NCI-H1417 (cell line): ENCODE data around the gene APBA1.
A peak's percentile ranks its signal among the peaks of the same experiment; 100 is the strongest.

ENCODE experiments used
- DNase-seq, 3 experiments: peaks; one replicate each; lab custom pipeline; 2025; lab: John Stamatoyannopoulos, UW

APBA1 gene

DNA sequence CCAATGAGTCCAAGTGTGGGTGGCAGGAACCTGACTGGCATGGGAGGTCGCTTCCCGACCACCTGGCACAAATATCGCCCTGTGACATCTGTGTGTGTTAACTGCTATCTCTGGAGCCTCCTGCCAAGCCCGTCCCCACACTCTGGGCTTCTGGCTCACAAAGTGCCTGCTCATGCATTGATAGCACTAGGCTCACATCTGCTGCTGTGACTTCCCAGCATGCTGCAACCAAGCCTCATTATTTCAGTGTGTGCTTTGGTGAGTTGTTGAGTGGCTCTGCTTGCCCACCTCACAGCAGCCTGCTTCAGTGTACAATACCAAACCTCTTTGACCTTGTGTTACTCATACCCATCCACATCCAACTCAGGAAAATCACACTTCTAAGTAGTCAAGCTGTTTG, 139.8 kb downstream of the APBA1 start:
- DNase-seq: peak in 1 of 3 experiments; percentile 28

DNA sequence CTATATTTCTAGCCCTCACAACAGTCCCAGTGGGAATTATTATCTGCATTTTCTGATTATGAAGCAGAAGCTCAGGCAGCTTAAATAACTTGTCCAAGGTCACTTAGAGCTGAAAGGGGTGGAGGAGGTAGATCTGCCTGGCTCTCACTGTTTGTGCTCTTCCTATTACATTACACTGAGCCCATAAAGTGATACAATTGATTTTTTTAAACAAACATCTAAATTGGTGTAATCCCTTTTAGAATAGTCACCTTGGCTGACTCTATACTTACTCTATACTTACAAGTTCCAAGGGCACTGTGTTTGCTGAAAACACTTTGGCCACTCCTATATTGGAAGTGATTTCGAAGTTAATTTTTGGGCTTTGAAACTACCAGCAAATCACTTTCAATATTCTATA, 144.7 kb downstream of the APBA1 start:
- no peak for DNase-seq

DNA sequence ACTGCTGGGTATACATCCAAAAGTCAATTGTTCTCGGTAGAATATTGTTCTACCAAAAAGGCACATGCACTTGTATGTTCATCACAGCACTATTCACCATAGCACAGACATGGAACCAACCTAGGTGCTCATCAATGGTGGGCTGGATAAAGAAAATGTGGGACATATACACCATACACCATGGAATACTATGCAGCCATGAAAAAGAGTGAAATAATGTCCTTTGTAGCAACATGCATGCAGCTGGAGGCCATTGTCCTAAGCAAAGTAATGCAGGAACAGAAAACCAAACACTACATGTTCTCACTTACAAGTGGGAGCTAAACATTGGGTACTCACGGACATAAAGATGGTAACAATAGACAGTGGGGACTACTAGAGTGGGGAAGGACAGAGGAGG, 145.5 kb downstream of the APBA1 start:
- DNase-seq: no peak

DNA sequence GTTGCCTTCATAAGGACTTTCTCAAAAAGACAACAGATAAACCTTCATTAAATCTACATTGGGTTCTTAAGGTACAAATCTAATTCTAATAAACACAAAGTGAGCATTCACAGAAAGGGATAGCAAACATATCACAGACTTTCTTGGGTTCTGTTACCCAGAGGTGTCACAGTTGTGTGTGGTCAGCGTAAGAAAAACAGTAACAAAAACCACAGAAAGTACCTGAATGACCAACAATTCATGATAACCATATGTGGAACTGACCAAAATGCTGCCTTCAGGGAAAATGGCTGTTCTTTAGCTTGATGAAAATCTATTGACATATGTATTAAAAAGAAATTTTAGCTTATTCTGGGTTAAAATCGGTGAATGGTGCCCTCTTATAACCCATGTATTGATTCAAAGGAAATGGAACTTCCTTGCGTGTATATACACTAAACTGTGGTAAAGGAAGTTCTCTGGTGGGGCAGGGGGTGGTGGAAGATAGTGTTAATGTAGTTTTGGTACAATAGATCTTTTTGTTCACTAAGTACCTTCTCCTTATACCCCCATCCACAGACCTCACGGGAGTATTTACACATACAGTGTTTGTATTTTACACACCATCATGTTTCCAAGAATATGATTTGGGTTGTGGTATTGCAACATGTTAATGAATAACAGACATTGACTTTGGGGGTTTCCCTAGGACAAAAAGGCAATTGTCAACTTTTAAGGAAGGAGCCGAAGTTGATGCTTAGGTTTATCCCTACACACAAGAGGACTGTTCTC, 152.5 kb downstream of the APBA1 start:
- no peak for DNase-seq

DNA sequence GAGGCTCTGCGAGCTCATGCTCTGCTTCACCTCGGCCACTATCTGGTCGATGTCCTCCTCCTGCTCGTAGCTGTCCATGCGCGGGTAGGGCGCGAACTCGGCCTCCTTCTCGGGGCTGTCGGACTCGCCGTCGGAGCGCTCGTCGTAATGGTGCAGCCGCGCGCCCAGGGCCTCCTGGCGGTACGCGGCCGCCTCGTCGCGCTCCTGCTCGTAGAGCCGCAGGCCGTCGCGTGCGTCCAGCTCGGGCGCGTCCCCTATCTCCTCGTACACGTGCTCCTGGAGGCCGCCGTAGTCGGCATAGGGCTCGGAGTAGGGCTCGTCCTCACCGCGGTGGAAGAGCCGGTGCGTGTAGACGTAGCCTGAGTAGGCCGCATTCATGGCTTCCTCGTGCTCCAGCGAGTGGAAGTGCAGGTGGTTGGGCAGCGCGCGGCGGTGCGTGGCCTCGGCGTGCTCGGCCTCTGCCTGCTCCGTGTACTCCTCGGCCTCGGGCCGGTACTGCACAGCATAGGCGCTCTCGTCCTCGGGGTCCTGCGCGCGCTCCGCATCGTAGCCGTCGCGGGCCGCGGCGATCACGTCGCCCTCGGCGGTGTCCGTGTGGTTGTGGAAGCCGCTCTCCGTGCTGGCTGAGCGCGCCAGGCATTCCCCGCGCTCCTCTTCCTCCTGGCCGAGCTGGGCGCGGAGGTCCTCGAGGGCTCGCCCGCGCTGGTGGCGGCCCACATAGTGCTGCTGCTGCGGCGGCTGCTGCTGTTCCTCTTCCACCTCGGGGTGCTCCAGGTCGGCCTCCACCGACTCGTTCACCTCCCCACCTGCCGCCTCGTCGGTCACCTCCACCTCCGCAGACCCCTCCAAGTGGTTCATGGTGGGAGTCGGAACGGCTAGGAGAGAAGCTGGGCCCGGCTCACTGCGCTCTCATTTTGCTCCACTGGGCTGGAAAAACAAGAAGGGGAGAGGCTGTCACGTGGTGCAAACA, 155.5 kb downstream of the APBA1 start:
- DNase-seq: no peak

DNA sequence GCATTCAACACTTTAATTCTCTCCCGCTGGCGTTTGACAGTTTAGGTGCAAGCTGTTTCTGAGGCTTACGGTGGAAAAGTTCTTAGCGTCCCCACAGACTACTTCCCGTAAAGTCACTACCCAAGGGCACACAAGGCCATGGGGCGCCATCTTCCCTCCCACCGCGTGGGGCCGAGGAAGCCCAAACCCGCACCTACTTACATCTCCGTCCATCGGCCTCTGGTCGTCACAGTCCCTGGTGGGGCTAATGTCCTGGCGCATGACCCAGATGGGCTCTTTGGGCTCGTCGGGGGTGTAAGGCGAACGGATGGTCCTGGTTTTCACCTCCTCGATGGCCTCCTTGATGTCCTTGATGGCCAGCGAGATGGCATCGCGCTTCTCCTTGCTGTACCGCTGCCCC, 156.4 kb downstream of the APBA1 start:
- no peak for DNase-seq

DNA sequence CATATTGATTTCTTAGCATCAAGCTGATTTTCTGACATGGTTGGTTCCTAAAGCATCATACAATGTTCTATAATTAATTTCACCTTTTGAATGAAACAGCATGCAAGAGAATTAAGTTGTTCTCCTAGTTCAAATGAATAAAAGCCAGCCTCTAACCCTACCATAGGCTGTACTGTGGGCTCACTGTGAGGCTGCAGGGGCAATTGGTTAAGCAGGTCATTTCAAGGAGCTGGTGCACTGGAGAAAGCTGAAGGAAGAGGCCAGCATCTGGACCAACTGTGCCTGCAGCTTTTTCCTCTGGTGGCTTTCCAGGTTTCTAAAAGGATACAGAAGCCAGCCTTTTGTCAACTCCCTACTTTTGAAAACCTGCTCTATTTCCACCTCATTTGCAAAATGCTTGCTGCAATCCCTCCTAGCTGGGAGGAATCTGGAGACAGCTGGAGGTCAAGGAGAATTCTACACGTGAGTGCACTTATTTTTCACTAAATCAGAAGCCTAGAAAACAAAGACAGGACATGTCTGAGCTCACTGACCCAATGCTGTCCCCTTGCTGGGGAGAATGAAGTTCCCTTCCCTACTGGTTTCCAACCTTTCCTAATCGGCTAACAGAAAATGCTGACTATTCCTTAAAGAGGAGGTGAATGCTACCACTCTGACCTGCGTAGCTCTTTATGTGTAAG, 158.9 kb downstream of the APBA1 start:
- DNase-seq: no peak

DNA sequence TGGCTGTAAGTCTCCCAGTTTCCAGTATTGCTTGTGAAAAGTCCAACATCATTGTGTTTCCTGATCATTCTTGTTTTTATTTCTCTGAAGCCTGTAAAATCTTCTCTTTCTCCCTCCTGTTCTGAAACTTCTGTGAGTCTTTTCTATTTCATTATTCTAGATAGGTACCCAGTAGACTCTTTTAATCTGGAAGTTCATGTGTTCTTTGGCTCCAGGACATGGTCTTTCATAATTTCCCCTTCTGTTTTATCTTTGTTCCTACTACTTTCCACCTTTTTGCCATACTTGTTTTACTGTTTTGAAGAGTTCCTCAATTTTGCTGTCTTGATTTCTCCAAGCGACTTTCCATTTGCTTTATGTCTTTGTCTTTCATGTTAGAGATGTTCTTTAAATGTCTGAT, 168.1 kb downstream of the APBA1 start:
- DNase-seq: no peak

DNA sequence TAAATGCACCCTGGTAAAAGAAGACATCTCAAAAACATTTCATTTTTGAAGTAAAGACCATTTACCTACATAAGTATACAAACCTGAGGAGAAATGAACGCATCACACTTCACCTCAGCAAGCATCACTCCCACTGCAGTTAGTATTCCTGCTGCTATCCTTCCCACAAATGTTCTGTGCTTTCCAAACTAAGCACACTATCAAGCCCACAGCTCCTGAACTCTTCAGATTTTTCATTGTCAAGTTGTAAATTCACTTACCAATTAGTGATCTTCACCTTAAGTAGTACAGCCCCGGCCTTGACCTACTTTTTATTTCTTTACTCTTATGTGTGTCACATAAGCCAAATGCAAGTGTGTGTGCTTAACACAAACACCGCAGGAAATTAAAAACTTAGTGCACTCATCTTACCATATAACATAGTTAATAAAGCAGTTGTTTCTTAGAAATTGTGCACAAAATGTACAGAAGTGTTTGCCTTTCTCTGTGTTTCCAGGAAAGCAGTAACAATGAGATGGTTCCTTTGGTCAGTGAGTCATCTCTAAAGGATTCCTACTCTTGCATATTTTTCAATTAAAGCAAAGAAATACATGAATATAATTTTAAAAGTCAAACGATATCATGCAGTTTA, 169.4 kb downstream of the APBA1 start:
- peak in 2 of 3 experiments; percentile 7 to 40 for DNase-seq

DNA sequence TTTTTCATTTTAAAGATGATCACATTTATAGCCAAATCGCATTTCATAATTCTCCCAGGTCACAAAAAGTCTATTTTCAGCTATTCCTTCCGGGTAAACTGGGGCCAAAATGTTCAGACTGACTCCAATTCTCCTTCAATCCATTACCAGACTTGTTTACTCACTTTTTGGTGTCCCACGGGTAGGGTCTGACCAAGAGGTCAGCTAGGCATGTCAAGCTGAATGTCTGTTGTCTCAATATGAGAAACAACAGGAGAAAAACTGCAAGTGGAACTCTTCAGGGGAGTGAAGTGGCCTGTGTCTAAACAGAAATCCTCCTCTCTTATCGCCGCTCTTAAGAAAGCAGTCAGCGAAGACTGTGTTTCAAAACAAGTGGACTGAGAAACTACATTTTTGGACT, 171.3 kb downstream of the APBA1 start:
- peak in 1 of 3 experiments; percentile 19 for DNase-seq

DNA sequence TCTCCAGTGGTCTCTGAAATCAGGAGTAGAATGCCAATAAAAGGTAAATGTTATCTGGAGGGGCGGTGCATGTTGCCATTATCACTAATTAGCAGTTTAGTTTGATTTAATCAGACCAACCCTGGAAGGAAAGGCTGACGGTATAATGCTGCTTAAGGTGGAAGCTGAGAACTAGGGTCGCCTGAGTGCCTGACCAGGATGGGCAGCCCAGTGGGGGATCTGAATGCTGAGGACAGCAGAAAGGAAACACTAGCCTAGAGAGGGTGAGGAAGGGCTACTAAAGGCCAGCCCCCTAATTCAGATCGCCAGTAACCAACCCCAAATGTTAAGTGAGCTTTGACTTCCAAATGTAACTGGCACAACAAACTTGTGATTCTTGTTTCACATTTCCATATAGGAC, 172.2 kb downstream of the APBA1 start:
- no peak for DNase-seq

DNA sequence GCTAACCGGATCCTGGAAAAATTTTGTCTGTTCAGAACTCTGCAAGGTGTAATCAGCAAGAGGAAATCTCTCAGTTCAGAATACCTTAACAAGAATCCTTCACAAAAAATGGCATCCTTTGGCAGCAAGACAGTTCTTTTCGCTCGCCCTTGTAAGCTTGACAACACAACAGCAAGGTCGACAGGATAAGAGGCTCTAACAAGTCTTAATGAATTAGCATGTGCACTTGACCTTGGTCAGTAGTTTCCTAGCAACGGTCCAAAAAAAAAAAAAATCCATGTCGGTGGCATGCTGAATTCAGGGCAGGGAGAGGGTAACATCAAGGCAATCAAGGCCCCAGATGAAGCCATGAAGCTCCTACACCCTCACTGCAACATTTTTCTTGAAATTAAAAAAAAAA, 172.8 kb downstream of the APBA1 start:
- peak in 2 of 3 experiments; percentile 40 to 88 for DNase-seq

DNA sequence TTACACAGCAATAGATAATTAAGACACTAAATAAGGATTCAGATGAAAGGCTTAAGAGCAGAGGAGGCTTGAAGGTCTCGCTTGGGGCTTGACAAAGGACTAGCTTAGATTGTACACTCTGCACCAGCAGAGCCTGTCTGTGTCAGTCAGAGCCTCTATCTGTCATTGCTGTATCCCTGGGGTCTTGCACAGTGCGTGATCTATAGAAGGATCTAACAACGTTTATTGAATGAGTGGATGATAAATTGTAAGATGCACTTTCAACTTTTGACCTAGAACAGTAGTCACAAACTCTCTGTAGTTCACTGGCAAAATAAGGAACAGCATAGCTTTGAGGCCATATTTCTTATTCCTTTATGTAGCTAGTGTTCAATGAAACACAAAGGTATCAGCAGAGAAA, 173.7 kb downstream of the APBA1 start:
- no peak for DNase-seq

DNA sequence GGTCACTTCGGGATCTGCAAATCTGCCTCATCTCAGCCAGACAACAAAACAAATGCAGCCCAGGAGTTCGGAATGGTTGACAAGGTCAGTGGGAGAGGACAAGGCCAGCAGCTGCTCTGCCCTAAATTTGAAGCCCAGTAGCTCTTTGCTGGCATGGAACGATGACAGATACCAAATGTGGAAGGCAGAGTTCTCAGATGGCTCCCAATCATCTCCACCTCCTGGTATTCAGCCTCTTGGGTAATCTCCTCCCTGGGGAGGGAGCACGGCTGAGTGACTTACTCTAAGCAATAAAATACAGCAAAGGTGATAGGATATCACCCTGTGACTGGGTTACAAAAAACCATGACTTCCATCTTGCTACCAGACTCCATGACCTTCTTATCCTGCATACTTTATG, 174.4 kb downstream of the APBA1 start:
- DNase-seq: no peak

DNA sequence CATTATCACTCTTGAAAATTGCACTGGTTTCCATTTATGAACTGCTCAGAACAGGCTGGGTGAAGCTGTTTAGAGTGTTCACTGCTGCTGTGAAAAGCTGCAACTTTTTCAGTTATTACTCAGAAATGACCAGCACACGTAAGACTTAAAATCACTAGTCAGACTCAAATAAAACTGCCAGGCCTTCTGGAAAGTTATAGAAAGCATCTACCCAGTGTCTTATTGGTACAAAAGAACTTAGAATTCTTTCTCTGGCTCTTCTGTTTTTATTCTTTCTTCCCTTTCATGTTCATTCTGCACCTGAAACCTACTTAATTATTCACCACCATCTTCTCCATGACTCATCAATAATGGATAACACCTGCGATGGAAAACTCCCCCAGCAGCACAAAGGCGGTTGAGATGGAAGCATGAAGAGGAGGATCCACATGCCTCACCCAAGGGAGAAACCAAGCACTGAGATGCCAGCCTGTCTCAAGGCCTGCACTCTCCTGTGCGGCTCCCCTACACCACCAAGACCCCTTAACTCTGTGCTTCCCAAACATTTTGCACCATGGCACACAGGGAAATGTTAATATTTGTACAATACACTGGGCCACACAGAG, 175.2 kb downstream of the APBA1 start:
- peak in 1 of 3 experiments; percentile 21 for DNase-seq

DNA sequence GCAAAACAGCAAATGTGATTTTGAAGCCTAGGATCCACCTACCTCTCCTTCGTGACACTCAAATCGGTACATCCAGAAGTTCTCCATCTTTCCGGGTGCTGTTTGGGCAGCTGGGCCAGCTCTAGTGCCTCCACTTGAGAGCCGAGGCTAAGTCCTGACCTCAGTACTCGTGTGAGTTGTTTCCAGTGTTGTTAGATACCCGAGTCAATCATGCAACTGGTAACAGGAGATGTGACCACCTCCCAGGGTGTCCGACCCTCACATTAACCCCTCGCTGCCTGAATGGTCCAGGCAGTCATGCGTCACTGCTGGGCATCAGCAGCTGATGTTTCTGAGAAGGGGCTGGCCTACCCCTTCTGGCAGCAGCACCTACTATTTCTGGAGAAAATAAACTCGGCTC, 176.9 kb downstream of the APBA1 start:
- no peak for DNase-seq

DNA sequence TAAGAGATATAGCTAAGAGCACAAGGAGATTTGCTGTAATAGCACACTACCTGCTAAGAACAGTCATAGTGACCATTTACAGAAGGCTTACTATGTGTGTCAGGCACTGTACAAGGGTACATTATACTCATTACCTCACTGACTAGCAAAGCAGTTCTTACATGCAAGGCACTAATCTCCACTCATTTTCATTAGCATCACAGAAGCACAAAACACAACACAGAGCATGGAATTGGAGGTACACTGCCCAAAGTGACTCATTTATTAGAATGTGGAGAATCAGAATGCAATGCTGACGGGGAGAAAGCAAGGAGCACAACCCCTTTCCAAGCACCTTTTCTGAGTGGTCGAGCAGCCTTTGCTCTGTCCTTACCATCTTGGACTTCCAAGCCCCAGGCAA, 177.4 kb downstream of the APBA1 start:
- DNase-seq: no peak

DNA sequence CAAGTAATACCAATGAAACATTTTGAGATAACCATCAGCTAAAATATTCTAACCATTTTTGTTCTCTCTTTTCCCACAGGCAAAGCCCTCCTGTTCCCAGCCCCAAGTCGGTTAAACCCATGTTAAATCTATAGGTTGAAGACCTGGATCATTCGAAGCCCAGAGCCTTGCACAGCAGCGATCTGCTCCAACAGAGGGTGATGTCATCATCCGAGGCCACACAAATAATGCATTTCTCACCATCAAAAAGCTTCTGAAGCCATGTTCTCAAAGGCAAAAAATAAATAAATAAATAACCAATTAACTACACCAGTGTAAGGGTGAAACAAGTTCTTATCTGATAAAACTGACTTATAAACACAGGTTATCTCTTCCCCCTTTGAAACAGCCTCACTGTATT, 178.0 kb downstream of the APBA1 start:
- DNase-seq: no peak

DNA sequence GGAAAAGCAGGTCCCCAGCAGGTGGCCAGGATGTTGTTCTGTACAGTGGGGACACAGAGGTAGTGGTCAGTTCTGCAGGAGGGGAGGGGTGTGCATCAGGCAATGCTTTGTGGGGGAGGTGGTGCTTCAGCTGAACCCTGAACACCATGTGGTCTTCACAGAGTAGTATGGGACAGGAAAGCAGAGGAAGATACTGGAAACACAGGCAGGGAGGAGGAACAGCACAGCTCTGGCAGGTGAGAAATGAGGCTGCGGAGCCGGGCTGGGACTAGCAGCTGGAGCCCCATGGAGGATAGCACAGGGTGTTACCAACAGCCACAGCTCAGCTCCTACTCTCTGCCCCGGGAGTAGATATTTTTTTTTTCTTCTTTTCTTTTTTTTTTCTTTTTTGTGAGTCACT, 185.7 kb downstream of the APBA1 start:
- no peak for DNase-seq

DNA sequence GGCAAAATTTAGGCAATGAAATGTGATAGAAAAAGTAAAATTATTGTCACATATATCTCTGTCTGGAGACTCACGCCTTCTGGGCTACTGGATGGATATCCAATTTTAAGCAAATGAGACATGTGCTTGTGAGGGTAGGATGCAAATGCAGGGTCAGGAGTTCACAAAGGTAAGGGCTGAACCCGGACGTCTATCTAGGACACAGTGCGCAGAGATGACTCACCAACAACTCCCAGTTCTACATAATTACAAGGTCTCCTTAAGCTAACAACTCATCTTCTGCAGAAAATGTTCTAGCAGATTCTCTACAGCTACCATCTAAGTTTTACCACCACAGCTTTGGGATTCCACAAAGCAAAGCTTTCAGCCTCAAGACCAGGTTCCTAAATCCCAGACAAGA, 186.7 kb downstream of the APBA1 start:
- DNase-seq: no peak

DNA sequence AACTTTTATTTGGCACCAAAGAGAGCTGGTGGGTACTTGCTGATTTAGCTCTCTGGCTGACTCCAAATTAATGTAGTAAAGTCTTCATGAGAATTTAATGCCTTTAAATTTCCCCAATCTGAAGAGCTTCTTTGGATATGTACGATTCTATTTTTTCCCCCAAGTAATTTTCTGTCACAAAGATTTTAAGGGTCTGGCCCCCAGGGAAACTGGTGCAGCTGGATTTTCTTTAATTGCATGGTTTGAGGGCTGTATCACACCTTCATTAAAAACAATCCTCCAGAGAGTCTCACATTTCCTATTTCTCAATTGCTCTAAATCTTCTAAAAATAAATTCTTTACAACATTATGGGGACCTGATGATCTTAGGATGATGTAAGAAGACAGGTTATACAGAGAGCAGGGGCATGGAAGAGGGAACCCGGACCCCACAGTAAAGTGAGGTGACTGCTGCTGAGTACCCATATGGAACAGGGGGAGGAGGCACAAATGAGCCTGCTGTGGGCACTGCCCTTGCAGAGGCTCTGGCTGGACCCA, 188.2 kb downstream of the APBA1 start:
- DNase-seq: no peak
